ENCODE measurements around the gene RBM33.

DNA sequence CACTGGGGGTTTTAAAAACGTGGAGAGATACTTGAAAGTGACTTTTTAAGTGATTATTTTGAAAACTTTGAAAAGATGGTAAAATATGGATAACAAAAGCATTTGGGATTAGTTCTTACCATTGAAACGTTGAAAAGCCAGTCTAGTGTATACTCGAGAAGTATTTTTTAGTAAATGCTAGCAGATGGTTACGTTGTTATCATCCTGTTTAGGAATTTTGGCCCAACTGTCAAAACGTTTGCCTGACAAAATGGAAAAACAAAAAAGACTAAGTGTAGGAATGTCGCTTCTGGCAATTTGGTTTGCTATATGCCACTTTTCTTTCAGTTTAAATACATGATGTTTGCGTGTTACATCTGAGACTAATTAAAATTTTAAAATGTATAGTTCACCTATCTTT lies 1.2 kb downstream of the RBM33 start:
- TF ChIP-seq, protein P1, sequence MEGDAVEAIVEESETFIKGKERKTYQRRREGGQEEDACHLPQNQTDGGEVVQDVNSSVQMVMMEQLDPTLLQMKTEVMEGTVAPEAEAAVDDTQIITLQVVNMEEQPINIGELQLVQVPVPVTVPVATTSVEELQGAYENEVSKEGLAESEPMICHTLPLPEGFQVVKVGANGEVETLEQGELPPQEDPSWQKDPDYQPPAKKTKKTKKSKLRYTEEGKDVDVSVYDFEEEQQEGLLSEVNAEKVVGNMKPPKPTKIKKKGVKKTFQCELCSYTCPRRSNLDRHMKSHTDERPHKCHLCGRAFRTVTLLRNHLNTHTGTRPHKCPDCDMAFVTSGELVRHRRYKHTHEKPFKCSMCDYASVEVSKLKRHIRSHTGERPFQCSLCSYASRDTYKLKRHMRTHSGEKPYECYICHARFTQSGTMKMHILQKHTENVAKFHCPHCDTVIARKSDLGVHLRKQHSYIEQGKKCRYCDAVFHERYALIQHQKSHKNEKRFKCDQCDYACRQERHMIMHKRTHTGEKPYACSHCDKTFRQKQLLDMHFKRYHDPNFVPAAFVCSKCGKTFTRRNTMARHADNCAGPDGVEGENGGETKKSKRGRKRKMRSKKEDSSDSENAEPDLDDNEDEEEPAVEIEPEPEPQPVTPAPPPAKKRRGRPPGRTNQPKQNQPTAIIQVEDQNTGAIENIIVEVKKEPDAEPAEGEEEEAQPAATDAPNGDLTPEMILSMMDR (IDR thresholded peaks at IDR 0.05), result no peak
- no peak for TF ChIP-seq POLR2A (IDR thresholded peaks at IDR 0.05)
